Measurements from ENCODE around the gene FGF21.
A peak's percentile ranks its signal among the peaks of the same experiment; 100 is the strongest.

Gene FGF21

GRCh38 chr19:48739404-48740163 is 15.7 kb upstream of the FGF21 start:
- ChIA-PET POLR2A (interaction anchor here (0.7 kb wide), 1 partner anchor 184 kb away, joined by 3 read pairs; no protein-coding TSS in a partner anchor), CTCF (interaction anchor here (0.6 to 2.3 kb wide), 12 partner anchors 12 to 231 kb away, joined by 3 to 16 read pairs (median 5); partner anchors contain the start of gene CA11)
- DNase-seq (ENCODE audit: extremely low spot score): no peak
- TF ChIP-seq, protein P1, sequence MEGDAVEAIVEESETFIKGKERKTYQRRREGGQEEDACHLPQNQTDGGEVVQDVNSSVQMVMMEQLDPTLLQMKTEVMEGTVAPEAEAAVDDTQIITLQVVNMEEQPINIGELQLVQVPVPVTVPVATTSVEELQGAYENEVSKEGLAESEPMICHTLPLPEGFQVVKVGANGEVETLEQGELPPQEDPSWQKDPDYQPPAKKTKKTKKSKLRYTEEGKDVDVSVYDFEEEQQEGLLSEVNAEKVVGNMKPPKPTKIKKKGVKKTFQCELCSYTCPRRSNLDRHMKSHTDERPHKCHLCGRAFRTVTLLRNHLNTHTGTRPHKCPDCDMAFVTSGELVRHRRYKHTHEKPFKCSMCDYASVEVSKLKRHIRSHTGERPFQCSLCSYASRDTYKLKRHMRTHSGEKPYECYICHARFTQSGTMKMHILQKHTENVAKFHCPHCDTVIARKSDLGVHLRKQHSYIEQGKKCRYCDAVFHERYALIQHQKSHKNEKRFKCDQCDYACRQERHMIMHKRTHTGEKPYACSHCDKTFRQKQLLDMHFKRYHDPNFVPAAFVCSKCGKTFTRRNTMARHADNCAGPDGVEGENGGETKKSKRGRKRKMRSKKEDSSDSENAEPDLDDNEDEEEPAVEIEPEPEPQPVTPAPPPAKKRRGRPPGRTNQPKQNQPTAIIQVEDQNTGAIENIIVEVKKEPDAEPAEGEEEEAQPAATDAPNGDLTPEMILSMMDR (IDR thresholded peaks at IDR 0.05; ENCODE audit: control extremely low read depth, extremely low read depth, low read depth, missing control alignments): no peak

DNA sequence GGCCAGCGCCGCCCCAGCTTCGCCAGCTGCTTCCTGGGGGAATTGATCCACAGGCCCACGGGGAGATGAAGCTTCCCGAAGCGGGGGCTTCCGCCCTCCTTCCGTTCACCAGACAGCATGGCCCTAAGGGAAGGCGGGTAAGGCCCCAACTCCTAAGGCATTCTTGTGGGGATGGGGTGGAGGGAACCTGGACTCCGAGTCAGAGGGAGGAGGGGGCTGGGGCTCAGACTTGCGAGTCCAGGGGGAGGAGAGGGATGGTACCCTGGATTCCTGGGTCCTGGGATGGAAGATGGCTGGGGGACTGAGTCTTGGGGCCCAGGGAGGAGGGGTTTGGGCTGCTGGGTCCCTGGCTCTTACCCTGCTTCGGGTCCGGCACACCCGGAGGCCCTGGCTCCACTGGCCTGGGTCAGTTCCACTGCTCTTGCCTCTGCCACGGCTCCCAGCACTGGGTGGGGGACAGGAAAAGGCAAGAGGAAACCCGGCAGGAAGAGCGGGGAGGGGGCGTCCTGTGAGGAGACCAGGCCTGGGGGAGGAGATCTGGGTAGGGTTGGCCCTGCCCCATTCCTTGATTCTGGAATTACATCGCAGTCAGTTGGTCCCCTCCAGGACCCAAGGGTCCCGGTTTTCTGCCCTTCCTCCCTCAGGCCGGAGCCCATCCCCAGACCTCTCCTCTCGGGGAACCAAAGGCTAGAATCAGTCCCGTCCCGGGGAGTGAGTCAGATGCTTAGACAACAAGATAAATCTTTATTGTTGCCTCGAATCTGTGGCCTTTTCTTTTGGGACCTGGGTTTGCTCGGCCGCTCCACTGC is 15.0 kb upstream of the FGF21 start, which contains the start of gene RASIP1:
TSS of gene RASIP1 (minus strand) at position 447 of the 809 bp plus-strand sequence. CDS start at position 119, 328 bp downstream.
- TF ChIP-seq, protein P1 (IDR thresholded peaks at IDR 0.05; ENCODE audit: control extremely low read depth, extremely low read depth, low read depth, missing control alignments): no peak
- POLR2A ChIA-PET: interaction anchor here (0.7 kb wide), 1 partner anchor 184 kb away, joined by 3 read pairs; no protein-coding TSS in a partner anchor

DNA sequence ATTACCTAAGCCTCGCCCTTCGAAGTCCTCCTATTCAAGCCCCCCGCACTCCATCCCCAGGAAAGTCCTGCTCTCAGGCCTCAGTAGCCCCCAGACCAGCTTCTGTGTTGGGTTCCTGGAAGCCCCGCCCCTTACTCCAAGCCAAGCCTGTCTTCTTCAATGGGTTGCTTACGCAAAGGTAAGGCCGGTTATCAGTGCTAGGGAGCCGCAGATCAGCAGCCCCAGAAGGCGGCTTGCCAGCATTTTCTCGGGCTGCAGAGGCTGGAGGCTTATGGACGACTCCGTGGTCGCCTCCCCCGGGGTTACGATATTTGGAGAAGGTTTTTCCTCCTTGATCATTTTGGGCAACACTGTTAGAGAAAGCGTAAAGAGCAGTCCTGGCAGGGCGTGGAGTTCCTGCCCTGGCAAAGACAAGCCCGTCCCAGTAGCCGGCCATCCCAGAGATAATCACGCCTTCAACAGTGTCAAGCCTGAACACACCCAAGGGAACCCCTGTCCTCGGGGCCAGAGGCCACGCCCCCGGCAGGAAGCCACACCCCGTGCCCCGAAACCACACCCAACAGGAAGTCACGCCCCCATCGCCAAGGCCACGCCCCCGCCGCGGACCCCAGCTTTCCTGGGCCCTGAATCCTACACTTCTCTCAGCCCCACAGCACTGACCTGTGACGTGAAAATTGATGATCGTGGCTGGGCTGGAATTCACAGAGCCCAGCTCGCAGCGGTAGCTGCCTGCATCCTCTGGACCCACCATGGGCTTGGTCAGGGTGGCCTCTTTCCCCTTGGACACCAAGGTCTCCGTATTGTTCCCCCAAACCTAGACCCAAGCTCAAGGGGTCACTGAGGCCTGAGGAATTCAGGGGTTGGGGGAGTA is 14.0 kb upstream of the FGF21 start:
- TF ChIP-seq, protein P1 (IDR thresholded peaks at IDR 0.05; ENCODE audit: control extremely low read depth, extremely low read depth, low read depth, missing control alignments): no peak
- CTCF ChIA-PET: no interaction called here
- POLR2A ChIA-PET: no interaction called here
- no peak for DNase-seq (ENCODE audit: extremely low spot score)

More for the DNA sequence above, 15.0 kb upstream of the FGF21 start, which contains the start of gene RASIP1:
- no peak for DNase-seq (ENCODE audit: extremely low spot score)
- CTCF ChIA-PET: interaction anchor here (0.6 to 2.3 kb wide), 3 partner anchors 13 to 102 kb away, joined by 3 to 13 read pairs (median 6); no protein-coding TSS in a partner anchor

DNA sequence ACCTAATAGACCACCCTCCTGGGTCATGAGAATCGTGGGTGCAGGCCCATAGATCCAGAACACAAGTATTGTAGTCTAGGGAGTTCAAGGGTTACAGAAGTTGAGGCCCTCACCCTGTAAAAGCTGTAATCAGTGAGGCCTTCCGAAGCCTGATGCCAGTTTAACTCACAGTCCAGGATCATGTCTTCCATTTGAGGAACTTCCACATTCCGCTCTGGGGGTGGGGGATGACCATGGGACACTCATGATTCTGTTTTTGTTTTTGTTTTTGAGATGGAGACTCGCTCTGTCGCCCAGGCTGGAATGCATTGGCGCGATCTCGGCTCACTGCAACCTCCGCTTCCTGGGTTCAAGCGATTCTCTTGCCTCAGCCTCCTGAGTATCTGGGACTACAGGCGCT is 13.2 kb upstream of the FGF21 start:
- ChIA-PET POLR2A (no interaction called here), CTCF (no interaction called here)
- DNase-seq (ENCODE audit: extremely low spot score): no peak

GRCh38 chr19:48745208-48745995 is 9.9 kb upstream of the FGF21 start:
- ChIA-PET POLR2A (no interaction called here), CTCF (interaction anchor here (1.2 to 1.9 kb wide), 2 partner anchors 70 to 99 kb away, joined by 3 to 6 read pairs; partner anchors contain the start of gene CA11)
- peak; percentile 68 for DNase-seq (ENCODE audit: extremely low spot score)
- TF ChIP-seq, protein P1 (IDR thresholded peaks at IDR 0.05; ENCODE audit: control extremely low read depth, extremely low read depth, low read depth, missing control alignments): no peak

More for the DNA sequence above, 13.2 kb upstream of the FGF21 start:
- TF ChIP-seq, protein P1 (IDR thresholded peaks at IDR 0.05; ENCODE audit: control extremely low read depth, extremely low read depth, low read depth, missing control alignments): no peak

Data from GM10248 (cell line).